K562 (cell line): ENCODE measurements around the gene ALS2CL. TPM values are rescaled to one million over a fixed set of nuclear protein-coding genes. Genes with fewer than 3 reads are reported as not detected.
A peak's percentile ranks its signal among the peaks of the same experiment; 100 is the strongest.

ENCODE experiments used
- ARNT ChIP-seq, 2 experiments: fragments of 450-650 bp; IDR thresholded peaks; 2 replicates each; pipeline ENCODE4 v1.6.1; 2016; ENCODE audit warnings: mild to moderate bottlenecking in 1 of 2
- CHD7 ChIP-seq: fragments of 200-600 bp; sonication (generic); IDR thresholded peaks from one replicate; pipeline ENCODE4 v1.6.1; 2012; ENCODE audit warnings: mild to moderate bottlenecking, low read depth, low read length, inconsistent platforms
- E2F6 ChIP-seq, 2 experiments: IDR thresholded peaks; 2 replicates each; pipeline ENCODE4 v1.6.1; 2011; ENCODE audit warnings: borderline replicate concordance in 1 of 2, control low read depth in 1 of 2, low read depth in 1 of 2, low read length in 1 of 2, mild to moderate bottlenecking in 1 of 2, mixed read lengths in 1 of 2, moderate library complexity in 1 of 2; ENCODE audit not compliant: insufficient read depth in 1 of 2, insufficient read length in 1 of 2, poor library complexity in 1 of 2, severe bottlenecking in 1 of 2; ENCODE audit errors: extremely low read depth in 1 of 2
- NBN ChIP-seq: fragments of 450-650 bp; IDR thresholded peaks from 2 replicates; pipeline ENCODE4 v1.6.1; 2016; ENCODE audit warnings: low read depth, mild to moderate bottlenecking
- POU5F1 ChIP-seq: fragments of 150-350 bp; IDR thresholded peaks from 2 replicates; pipeline ENCODE4 v1.6.1; 2014; ENCODE audit warnings: borderline replicate concordance, low read length, low read depth, mild to moderate bottlenecking; ENCODE audit not compliant: partially characterized antibody
- SAP30 ChIP-seq: fragments of 200-600 bp; sonication (generic); IDR thresholded peaks from 2 replicates; pipeline ENCODE4 v1.6.1; 2012; ENCODE audit warnings: borderline replicate concordance, low read depth, mild to moderate bottlenecking, moderate library complexity, low read length, control low read depth, inconsistent platforms; ENCODE audit not compliant: insufficient read depth, poor library complexity, severe bottlenecking
- ZFP36 ChIP-seq: fragments of 150-350 bp; IDR thresholded peaks from 2 replicates; pipeline ENCODE4 v1.6.1; 2018; ENCODE audit warnings: low read length, low read depth; ENCODE audit not compliant: partially characterized antibody
- ZNF133 ChIP-seq: fragments of 250-450 bp; sonication (Bioruptor Pico); IDR thresholded peaks from 2 replicates; pipeline ENCODE4 v1.4.0; 2020; ENCODE audit warnings: mild to moderate bottlenecking
- ZNF165 ChIP-seq: fragments of 250-450 bp; sonication (Bioruptor Pico); IDR thresholded peaks from 2 replicates; pipeline ENCODE4 v1.4.0; 2020; ENCODE audit warnings: borderline replicate concordance
- polyA plus RNA-seq, 8 experiments: library from polyadenylated mRNA; depleted of rRNA in 4 of 8; stranded (reverse) in 5 of 8; unstranded in 3 of 8; fragments of >200 nt; fragmentation: Nextera tagmentation in 2 of 8; fragmentation: Illumina TruSeq in 1 of 8; extraction: Ambion mirVana in 2 of 8; extraction: Trizol in 1 of 8; gene quantifications; 2 replicates each; pipeline versions ENCODE4 v1.2.1 to v1.2.3, GENCODE V29; 2011 to 2014; ENCODE audit warnings: inconsistent platforms in 1 of 8, missing spikeins in 1 of 8
- total RNA-seq, 7 experiments: library from RNA; depleted of rRNA in 6 of 7; stranded (reverse); fragments of >200 nt in 6 of 7; fragmentation: Illumina TruSeq in 2 of 7; extraction: Trizol in 2 of 7; gene quantifications; 2 replicates each; pipeline versions ENCODE4 v1.2.1 to v1.2.3, GENCODE V29; 2011 to 2021; ENCODE audit warnings: low replicate concordance in 1 of 7

ALS2CL gene
- total and polyA plus RNA-seq, 9 of the 15 experiments (the other 6 are each of a cell fraction or from before 2014, with no cell fraction given): 0.03 to 0.13 (median 0.05) TPM; not detected in 3

- TF ChIP-seq CHD7: no peak
- TF ChIP-seq ZNF165 (CRISPR knock-in tag): no peak
- no peak for TF ChIP-seq ZNF133 (CRISPR knock-in tag)
- peak; percentile 33 for TF ChIP-seq ZFP36
- TF ChIP-seq ARNT (IDR thresholded peaks at IDR 0.05): no peak
- no peak for TF ChIP-seq SAP30
- TF ChIP-seq POU5F1: no peak
- no peak for TF ChIP-seq NBN
- peak; percentile 81 to 90 for TF ChIP-seq E2F6 (IDR thresholded peaks at IDR 0.05; ENCODE audit: borderline replicate concordance in 1 of 2, extremely low read depth in 1 of 2, insufficient read depth in 1 of 2, insufficient read length in 1 of 2, low read depth in 1 of 2, low read length in 1 of 2, poor library complexity in 1 of 2, severe bottlenecking in 1 of 2)
These were observed 63.6 kb downstream of the ALS2CL start (continued) for GRCh38 chr3:46629551-46630517.
